Measurements from ENCODE around the gene MFSD2A.
"Not testable (repeated sequence)": the region's sequence is repeated elsewhere in the genome, so short reads cannot be mapped to it uniquely, and the experiment has no call there.

The MFSD2A gene

GRCh38 chr1:39954870-39955546 lies at the start of gene MFSD2A:
Gene MFSD2A (plus strand): TSS chr1:39955145. CDS start chr1:39955293, 148 bp downstream.
- peak; percentile 64 for DNase-seq (ENCODE audit: low read depth, low spot score)

- DNase-seq (ENCODE audit: low read depth, low spot score) = no peak
These were observed 49.8 kb upstream of the MFSD2A start for GRCh38 chr1:39905172-39905571.

GRCh38 chr1:39907528-39908453 lies 47.2 kb upstream of the MFSD2A start:
- DNase-seq (ENCODE audit: low read depth, low spot score) = no peak

- no peak for DNase-seq (ENCODE audit: low read depth, low spot score)
These were observed 46.4 kb upstream of the MFSD2A start for GRCh38 chr1:39908534-39908933.

GRCh38 chr1:39910263-39910662 lies 44.7 kb upstream of the MFSD2A start:
- no peak for DNase-seq (ENCODE audit: low read depth, low spot score)

GRCh38 chr1:39913136-39913535 lies 41.8 kb upstream of the MFSD2A start:
- not testable (repeated sequence) for DNase-seq (ENCODE audit: low read depth, low spot score)

GRCh38 chr1:39915499-39916129 lies 39.3 kb upstream of the MFSD2A start:
- DNase-seq (ENCODE audit: low read depth, low spot score) = no peak

GRCh38 chr1:39917825-39918224 lies 37.1 kb upstream of the MFSD2A start:
- no peak for DNase-seq (ENCODE audit: low read depth, low spot score)

- no peak for DNase-seq (ENCODE audit: low read depth, low spot score)
These were observed 35.4 kb upstream of the MFSD2A start for GRCh38 chr1:39919545-39919944.

- peak; percentile 88 for DNase-seq (ENCODE audit: low read depth, low spot score)
These were observed 32.7 kb upstream of the MFSD2A start for GRCh38 chr1:39922251-39922688.

- DNase-seq (ENCODE audit: low read depth, low spot score) = no peak
These were observed 29.1 kb upstream of the MFSD2A start for GRCh38 chr1:39925721-39926342.

- DNase-seq (ENCODE audit: low read depth, low spot score) = no peak
These were observed 28.6 kb upstream of the MFSD2A start for GRCh38 chr1:39926343-39926793.

- no peak for DNase-seq (ENCODE audit: low read depth, low spot score)
These were observed 28.1 kb upstream of the MFSD2A start for GRCh38 chr1:39926820-39927219.

- no peak for DNase-seq (ENCODE audit: low read depth, low spot score)
These were observed 27.4 kb upstream of the MFSD2A start for GRCh38 chr1:39927538-39927937.

GRCh38 chr1:39928809-39929587 lies 25.9 kb upstream of the MFSD2A start:
- DNase-seq (ENCODE audit: low read depth, low spot score) = no peak

- DNase-seq (ENCODE audit: low read depth, low spot score) = no peak
These were observed 20.7 kb upstream of the MFSD2A start for GRCh38 chr1:39933956-39934941.

GRCh38 chr1:39936724-39937491 lies 18.0 kb upstream of the MFSD2A start:
- no peak for DNase-seq (ENCODE audit: low read depth, low spot score)

- no peak for DNase-seq (ENCODE audit: low read depth, low spot score)
These were observed 16.1 kb upstream of the MFSD2A start for GRCh38 chr1:39938856-39939255.

- no peak for DNase-seq (ENCODE audit: low read depth, low spot score)
These were observed 14.7 kb upstream of the MFSD2A start for GRCh38 chr1:39940253-39940652.

All from iPS DF 19.7 (cell line).